Ovary (tissue), 9 donors: ENCODE results near the gene ST8SIA4. TPM values are rescaled to one million over a fixed set of nuclear protein-coding genes. Genes with fewer than 3 reads are reported as not detected.

Source experiments
- DNase-seq, 5 donors: peaks; one replicate each; pipeline ENCODE4 v3.0.0-alpha.2; 2019 to 2020
- H3K27ac ChIP-seq, 2 donors: fragments of 200-600 bp; one replicate each; pipeline versions ENCODE4 v1.5.1 to v1.8.0; 2019 to 2022
- H3K27me3 ChIP-seq: fragments of 200-600 bp; one replicate; pipeline ENCODE4 v1.8.0; 2022
- H3K36me3 ChIP-seq: fragments of 200-600 bp; sonication (generic); one replicate; pipeline ENCODE4 v1.5.1; 2019
- H3K4me1 ChIP-seq: one replicate; pipeline ENCODE4 v1.8.1; 2013; ENCODE audit warnings: mild to moderate bottlenecking, moderate library complexity; ENCODE audit not compliant: insufficient read depth
- H3K4me3 ChIP-seq: fragments of 200-600 bp; sonication (generic); one replicate; pipeline ENCODE4 v1.5.1; 2017
- H3K9me3 ChIP-seq, 2 donors: fragments of 200-600 bp in 1 of 2; sonication (generic) in 1 of 2; one replicate each; pipeline versions ENCODE4 v1.5.1 to v1.8.1; 2013 to 2019; ENCODE audit warnings: mild to moderate bottlenecking in 1 of 2, moderate library complexity in 1 of 2
- CTCF ChIP-seq, 3 donors: fragments of 450-650 bp in 2 of 3; fragments of 200-600 bp in 1 of 3; IDR thresholded peaks; one replicate each; pipeline versions ENCODE4 v1.5.1 to v1.8.0; 2016 to 2022; ENCODE audit warnings: antibody characterized with exemption in 3 of 3, mild to moderate bottlenecking in 1 of 3
- EP300 ChIP-seq: sonication (generic); formaldehyde crosslinking; IDR thresholded peaks from one replicate; pipeline ENCODE4 v1.6.1; 2017; ENCODE audit warnings: antibody characterized with exemption
- POLR2A ChIP-seq: fragments of 450-650 bp; IDR thresholded peaks from one replicate; pipeline ENCODE4 v1.6.1; 2017; ENCODE audit warnings: antibody characterized with exemption, mild to moderate bottlenecking, moderate library complexity
- WGBS, 3 donors: extraction: QIAGEN DNeasy Blood & Tissue Kit in 1 of 3; methylation state at CpG; one replicate each; pipeline versions ENCODE4 v1.1.5 to v1.1.7; 2013 to 2017; 5-methylcytosine and 5-hydroxymethylcytosine counted together
- intact Hi-C, 4 donors: fragments of 100-400 bp; cut with DNase I; formaldehyde crosslinking; loops; one replicate each; pipeline versions ENCODE4 v1.11.0 to v1.15.1; 2022 to 2023
- polyA plus RNA-seq, 2 donors: library from polyadenylated mRNA; stranded (reverse); fragments of 200-250 nt in 1 of 2; fragments of 350-450 nt in 1 of 2; fragmentation: Illumina TruSeq in 1 of 2; extraction: RNeasy Lipid Tissue Mini Kit (QIAGEN cat#74804) in 1 of 2; gene quantifications; one replicate each; pipeline ENCODE4 v1.2.3, GENCODE V29; 2013 to 2014
- total RNA-seq, 7 donors: library from RNA; depleted of rRNA in 2 of 7; stranded (reverse); fragments of >200 nt in 2 of 7; fragmentation: NEBNext Ultra II Directional in 3 of 7; extraction: Animal tissue kit (Norgen Biotek cat#: 25700) in 3 of 7; gene quantifications; one replicate each; pipeline versions ENCODE4 v1.1.0 to v1.2.4, GENCODE V29; 2016 to 2023
- donor health status: DM: no; HTN: no; CAD: no; lungs with moderate emphysema.
- donor health status: DM: no; HTN: no; CAD: no.
- donor health status: Bipolar disorder and iron deficiency.
- donor health status: DM: yes; HTN: yes; CAD: no.
- donor health status: DM: no; HTN: no; CAD: no.
- donor health status: DM: yes; HTN: yes; CAD: no.

Gene ST8SIA4
- total and polyA plus RNA-seq, 9 donors: 0.61 to 3.5 (median 1.9) TPM

GRCh38 chr5:100777680-100778300 is 125.3 kb downstream of the ST8SIA4 start:
- TF ChIP-seq POLR2A (no peak), CTCF (IDR thresholded peaks at IDR 0.05) (no peak), EP300 (no peak)
- no peaks in the 10 kb centered on the region for H3K27me3 ChIP-seq
- no peak overlapping the region for H3K27ac ChIP-seq
- 57 to 65% (median 64%) methylated on average over 4 of the region's 4 CpGs for WGBS, 3 donors
- no peak for DNase-seq
- H3K36me3 ChIP-seq: no peaks in the 10 kb centered on the region
- intact Hi-C loops: no loop called here
- no peaks in the 10 kb centered on the region for H3K4me1 ChIP-seq
- no peaks in the 10 kb centered on the region for H3K9me3 ChIP-seq
- no peak overlapping the region for H3K4me3 ChIP-seq

DNA sequence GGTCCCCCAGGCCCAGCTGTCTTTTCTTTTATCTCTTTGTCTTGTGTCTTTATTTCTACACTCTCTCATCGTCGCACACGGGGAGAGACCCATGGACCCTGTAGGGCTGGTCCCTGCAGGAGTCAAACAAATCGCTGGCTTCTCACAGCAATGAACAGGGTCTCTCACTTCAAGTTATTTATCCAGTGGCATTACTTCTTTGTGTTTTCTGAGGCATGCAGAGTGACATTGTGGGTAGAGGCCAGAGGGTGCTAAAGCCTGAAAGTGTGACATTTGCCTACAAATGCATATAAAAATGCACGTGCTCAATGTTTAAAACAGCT is 127.6 kb downstream of the ST8SIA4 start:
- H3K27me3 ChIP-seq: no peaks in the 10 kb centered on the region

DNA sequence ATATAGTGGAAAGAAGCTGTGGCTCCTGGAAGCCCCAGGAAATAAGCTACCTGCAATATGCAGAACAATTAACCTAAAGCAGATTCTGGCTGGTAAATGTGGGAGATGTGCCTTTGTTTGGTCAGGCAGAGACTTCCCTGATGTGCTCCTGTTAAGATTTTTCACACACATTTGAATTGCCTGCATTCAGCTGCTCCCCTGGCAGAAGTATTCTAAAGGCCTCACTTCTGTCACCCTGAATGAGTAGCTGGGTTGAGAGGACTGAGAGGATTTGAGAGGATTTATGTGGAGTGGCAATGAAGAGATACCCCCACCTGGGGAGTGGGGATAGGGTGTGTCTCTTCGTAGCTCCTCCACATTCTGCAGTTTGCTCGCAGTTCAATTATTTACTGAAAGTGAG is 130.5 kb downstream of the ST8SIA4 start:
- no peaks in the 10 kb centered on the region for H3K36me3 ChIP-seq
- H3K4me1 ChIP-seq: no peaks in the 10 kb centered on the region
- no peak overlapping the region for H3K4me3 ChIP-seq
- H3K27me3 ChIP-seq: no peaks in the 10 kb centered on the region
- H3K9me3 ChIP-seq: no peaks in the 10 kb centered on the region
- 82 to 87% (median 87%) methylated on average over 2 of the region's 2 CpGs for WGBS, 3 donors
- no peak overlapping the region for H3K27ac ChIP-seq
- intact Hi-C loops: no loop called here
- no peak for DNase-seq
- TF ChIP-seq EP300 (no peak), POLR2A (no peak), CTCF (IDR thresholded peaks at IDR 0.05) (no peak)

More for the DNA sequence above, 127.6 kb downstream of the ST8SIA4 start:
- intact Hi-C loops: no loop called here
- Histone ChIP-seq H3K36me3 (no peaks in the 10 kb centered on the region), H3K9me3 (no peaks in the 10 kb centered on the region), H3K4me3 (no peak overlapping the region), H3K4me1 (no peaks in the 10 kb centered on the region), H3K27ac (no peak overlapping the region)
- no peak for DNase-seq
- TF ChIP-seq EP300 (no peak), CTCF (IDR thresholded peaks at IDR 0.05) (no peak), POLR2A (no peak)
- WGBS, 3 donors: 94 to 95% (median 94%) methylated on average over 5 of the region's 5 CpGs

DNA sequence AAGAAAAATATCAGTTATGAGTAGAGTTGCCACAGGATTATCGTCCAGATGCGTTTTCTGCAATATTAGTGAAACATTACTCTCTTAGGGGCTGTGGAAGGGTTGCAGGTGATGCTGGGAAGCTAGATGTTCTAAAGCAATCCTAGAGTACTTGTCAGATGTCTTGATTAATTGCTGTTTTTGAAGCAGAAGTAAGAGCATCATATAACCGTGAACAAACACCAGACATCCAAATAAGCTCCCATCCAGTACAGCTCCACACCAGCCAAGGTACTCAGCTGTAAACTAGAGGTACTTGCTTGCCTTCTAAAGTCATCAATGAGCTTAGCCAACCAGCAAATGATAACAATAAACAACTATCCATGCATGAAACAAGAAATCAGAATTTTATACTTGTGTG is 131.1 kb downstream of the ST8SIA4 start:
- 69 to 88% (median 76%) methylated on average over 3 of the region's 3 CpGs for WGBS, 3 donors
- no peak for DNase-seq
- no peak for TF ChIP-seq CTCF (IDR thresholded peaks at IDR 0.05)
- no peak for TF ChIP-seq POLR2A
- TF ChIP-seq EP300: no peak

More for the DNA sequence above, 131.1 kb downstream of the ST8SIA4 start:
- H3K4me1 ChIP-seq: no peaks in the 10 kb centered on the region
- no peaks in the 10 kb centered on the region for H3K9me3 ChIP-seq
- intact Hi-C loops: no loop called here
- H3K27me3 ChIP-seq: no peaks in the 10 kb centered on the region
- no peaks in the 10 kb centered on the region for H3K36me3 ChIP-seq
- H3K27ac ChIP-seq: no peak overlapping the region
- H3K4me3 ChIP-seq: no peak overlapping the region
